ENCODE data around the gene LPAR3.

The LPAR3 gene

DNA sequence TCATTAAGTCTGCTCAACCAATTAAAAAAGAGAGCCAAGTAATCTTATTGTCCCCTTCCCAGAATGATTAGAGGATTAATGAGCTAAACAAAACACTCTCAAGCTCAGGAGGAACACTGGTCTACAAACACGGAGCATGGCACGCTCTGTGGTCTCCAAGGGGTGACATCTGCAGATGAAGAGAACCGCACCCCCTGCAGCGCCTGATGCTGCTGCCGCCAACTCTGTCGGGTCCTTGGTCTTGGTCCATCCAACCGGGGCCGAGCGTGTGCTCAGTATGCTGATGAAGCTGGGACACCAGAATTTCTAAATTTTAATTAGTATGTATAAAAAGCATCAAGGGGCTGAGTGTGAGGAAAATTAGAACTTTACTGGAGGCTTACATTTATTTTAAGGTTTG is 82.7 kb downstream of the LPAR3 start:
- in situ Hi-C loops (cut with MboI; ENCODE audit: low sequenced_read_pairs) = no loop called here
- Histone ChIP-seq H3K9me3 (no peaks in the 10 kb centered on the region), H3K4me3 (no peak overlapping the region), H3K4me1 (peaks cover 6% of the 10 kb centered on the region), H3K36me3 (replicated peaks) (no peaks in the 10 kb centered on the region), H3K27me3 (ENCODE audit: low read depth) (no peaks in the 10 kb centered on the region)
- no peak for DNase-seq (ENCODE audit: low spot score in 2 of 2)

GRCh38 chr1:84809023-84809422 is 84.0 kb downstream of the LPAR3 start:
- in situ Hi-C loops (cut with MboI; ENCODE audit: low sequenced_read_pairs) = no loop called here
- H3K27me3 ChIP-seq (ENCODE audit: low read depth) = no peaks in the 10 kb centered on the region
- no peak overlapping the region for H3K4me3 ChIP-seq
- H3K36me3 ChIP-seq (replicated peaks) = no peaks in the 10 kb centered on the region
- H3K9me3 ChIP-seq = no peaks in the 10 kb centered on the region
- H3K4me1 ChIP-seq = peaks cover 12% of the 10 kb centered on the region
- DNase-seq (ENCODE audit: low spot score in 2 of 2) = no peak

DNA sequence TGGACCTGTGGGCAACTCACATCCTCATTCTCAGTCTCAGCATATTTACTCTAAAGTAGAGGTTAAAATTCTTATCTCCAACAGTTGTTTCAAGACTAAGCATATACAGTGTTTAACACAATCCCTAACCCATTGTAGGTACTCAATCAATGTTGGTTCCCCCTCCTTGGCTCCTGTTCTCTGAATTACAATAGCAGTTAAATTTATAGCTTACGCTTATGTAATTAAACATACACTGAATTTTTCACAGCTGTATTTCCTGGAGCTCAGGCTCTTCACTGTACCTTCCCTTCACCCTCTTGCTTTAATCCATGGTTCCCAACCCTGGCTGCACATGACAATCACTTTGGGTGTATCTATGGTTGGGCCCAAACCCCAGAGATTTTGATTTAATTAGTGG is 89.4 kb downstream of the LPAR3 start:
- no peaks in the 10 kb centered on the region for H3K9me3 ChIP-seq
- no peaks in the 10 kb centered on the region for H3K36me3 ChIP-seq (replicated peaks)
- H3K27me3 ChIP-seq (ENCODE audit: low read depth) = no peaks in the 10 kb centered on the region
- no peak for DNase-seq (ENCODE audit: low spot score in 2 of 2)
- H3K4me1 ChIP-seq = peaks cover 12% of the 10 kb centered on the region
- H3K4me3 ChIP-seq = no peak overlapping the region
- in situ Hi-C loops (cut with MboI; ENCODE audit: low sequenced_read_pairs) = no loop called here

DNA sequence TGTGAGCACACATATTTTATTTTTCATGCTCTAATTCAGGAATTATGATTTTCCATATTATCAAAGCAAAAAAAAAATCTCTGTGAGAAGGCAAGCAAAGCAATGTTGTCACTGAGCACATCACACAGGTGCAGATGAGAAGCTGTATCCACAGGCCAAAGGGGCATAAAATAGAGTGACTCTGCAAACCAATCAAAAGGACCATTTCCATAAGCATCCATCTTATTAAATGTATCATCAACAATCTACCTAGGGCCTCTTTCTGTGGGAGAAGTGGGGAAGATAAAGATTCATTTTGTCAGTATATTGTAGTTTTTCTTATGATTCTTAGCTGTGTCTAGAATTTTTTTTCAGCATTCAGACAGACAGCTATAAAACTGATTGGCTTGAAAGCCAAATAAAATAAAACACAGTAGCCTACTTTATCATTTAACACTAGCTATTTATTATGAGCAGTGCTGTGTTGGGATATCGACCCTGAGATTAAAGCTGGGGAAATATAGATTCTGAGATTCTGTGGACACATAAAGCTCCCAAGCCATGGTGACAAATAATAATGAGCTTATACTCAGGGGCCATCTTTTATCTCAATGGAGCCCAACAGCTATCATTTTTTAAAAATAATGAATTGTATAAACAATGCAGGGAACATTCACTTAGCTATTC is 90.3 kb downstream of the LPAR3 start:
- in situ Hi-C loops (cut with MboI; ENCODE audit: low sequenced_read_pairs) = no loop called here
- Histone ChIP-seq H3K36me3 (replicated peaks) (no peaks in the 10 kb centered on the region), H3K4me1 (peaks cover 12% of the 10 kb centered on the region), H3K9me3 (no peaks in the 10 kb centered on the region), H3K27me3 (ENCODE audit: low read depth) (no peaks in the 10 kb centered on the region; the same call in 1 of the 2 replicates), H3K4me3 (no peak overlapping the region)
- no peak for DNase-seq (ENCODE audit: low spot score in 2 of 2)

- H3K4me3 ChIP-seq = no peak overlapping the region
- no peak for DNase-seq (ENCODE audit: low spot score in 2 of 2)
- H3K36me3 ChIP-seq (replicated peaks) = no peaks in the 10 kb centered on the region
- H3K4me1 ChIP-seq = peaks cover 6% of the 10 kb centered on the region
- H3K27me3 ChIP-seq (ENCODE audit: low read depth) = no peaks in the 10 kb centered on the region; the same call in 1 of the 2 replicates
- no peaks in the 10 kb centered on the region for H3K9me3 ChIP-seq
- in situ Hi-C loops (cut with MboI; ENCODE audit: low sequenced_read_pairs) = no loop called here
Measured at GRCh38 chr1:84800090-84801073, 92.6 kb downstream of the LPAR3 start.

DNA sequence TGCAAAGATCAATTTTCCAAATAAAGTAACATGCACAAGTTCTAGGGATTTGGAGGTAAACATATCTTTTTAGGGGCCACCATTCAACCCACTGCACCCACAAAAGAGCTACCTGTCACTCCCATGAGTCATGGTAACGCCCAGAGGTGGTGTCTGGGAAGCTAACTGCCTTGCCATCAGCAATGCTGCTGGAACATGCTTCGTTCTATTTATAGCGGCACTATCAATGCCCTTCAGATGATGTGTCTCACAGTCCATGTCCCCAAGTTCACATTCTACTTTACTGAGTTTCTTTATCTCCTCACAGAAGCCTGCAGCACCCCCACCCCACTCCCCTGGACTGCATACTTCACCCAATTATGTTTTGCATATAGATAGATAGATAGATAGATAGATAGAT is 95.4 kb downstream of the LPAR3 start:
- DNase-seq (ENCODE audit: low spot score in 2 of 2) = no peak
- Histone ChIP-seq H3K9me3 (no peaks in the 10 kb centered on the region), H3K27me3 (ENCODE audit: low read depth) (no peaks in the 10 kb centered on the region; the same call in 1 of the 2 replicates), H3K4me1 (no peaks in the 10 kb centered on the region), H3K36me3 (replicated peaks) (no peaks in the 10 kb centered on the region), H3K4me3 (no peak overlapping the region)
- in situ Hi-C loops (cut with MboI; ENCODE audit: low sequenced_read_pairs) = no loop called here

DNA sequence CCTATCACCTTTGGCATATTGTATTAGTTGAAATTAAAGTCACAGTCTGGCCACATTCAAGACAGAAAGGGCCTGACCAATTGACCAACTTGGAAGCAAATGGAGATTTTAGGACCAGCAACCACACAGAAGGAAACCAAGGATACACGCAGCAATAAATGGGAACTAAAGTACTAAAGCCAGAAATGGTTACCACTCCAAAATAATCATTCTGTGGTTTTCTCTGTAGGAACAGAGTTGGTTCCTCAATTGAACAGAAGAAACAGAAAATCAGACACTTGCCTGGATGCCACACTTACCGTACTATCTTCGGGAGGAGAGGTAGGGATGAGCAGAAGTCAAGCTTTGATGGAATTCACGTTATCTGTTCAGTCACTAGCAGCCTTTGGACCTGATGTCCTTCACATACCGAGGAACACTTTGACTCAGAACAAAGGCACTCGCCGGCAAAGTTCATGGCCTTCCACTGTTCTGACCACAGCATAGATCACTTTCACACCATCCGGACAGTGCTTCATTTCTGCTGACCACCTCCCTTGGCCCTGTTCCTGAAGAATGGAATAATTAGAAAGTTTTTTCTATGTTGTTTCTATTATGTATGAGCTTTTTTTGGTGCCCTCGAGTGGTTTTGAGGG is 96.9 kb downstream of the LPAR3 start:
- in situ Hi-C loops (cut with MboI; ENCODE audit: low sequenced_read_pairs) = no loop called here
- DNase-seq (ENCODE audit: low spot score in 2 of 2) = no peak
- Histone ChIP-seq H3K4me1 (no peaks in the 10 kb centered on the region), H3K27me3 (ENCODE audit: low read depth) (no peaks in the 10 kb centered on the region; the same call in 1 of the 2 replicates), H3K9me3 (no peaks in the 10 kb centered on the region), H3K4me3 (no peak overlapping the region), H3K36me3 (replicated peaks) (no peaks in the 10 kb centered on the region)

DNA sequence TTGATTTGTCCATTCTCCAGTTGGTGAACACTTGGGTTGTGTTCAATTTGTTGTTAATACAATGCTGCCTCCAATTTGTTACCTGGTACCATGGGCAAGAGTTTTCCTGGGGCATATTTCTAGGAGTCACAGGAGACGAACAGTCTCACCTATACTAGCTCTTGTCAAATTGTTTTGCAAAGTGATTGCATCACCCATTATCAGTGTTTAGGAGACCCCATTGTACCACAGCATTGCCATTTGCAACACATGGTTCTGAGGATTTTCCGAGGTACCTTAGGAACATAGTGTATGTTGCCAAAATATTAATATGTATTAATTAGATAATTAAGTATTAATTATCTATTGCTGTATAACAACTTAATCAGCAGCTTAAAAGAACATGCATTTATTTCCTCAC is 97.8 kb downstream of the LPAR3 start:
- Histone ChIP-seq H3K4me1 (no peaks in the 10 kb centered on the region), H3K4me3 (no peak overlapping the region), H3K27me3 (ENCODE audit: low read depth) (no peaks in the 10 kb centered on the region; the same call in 1 of the 2 replicates), H3K9me3 (no peaks in the 10 kb centered on the region), H3K36me3 (replicated peaks) (no peaks in the 10 kb centered on the region)
- DNase-seq (ENCODE audit: low spot score in 2 of 2) = no peak
- in situ Hi-C loops (cut with MboI; ENCODE audit: low sequenced_read_pairs) = no loop called here

DNA sequence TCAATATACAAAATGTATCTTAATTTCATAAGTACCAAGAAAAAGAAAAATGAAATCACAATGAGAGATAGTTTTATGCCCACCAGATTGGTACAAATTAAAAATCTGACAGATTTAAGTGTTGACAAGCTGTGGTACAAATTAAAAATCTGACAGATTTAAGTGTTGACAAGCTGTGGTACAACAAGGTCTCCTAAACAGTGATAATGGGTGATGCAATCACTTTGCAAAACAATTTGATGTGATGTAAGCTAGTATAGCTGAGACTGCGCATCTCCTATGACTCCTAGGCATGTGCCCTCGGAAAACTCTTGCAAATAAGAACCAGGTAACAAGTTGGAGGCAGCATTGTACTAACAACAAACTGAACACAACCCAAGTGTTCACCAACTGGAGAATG is 100.6 kb downstream of the LPAR3 start:
- Histone ChIP-seq H3K27me3 (ENCODE audit: low read depth) (no peaks in the 10 kb centered on the region), H3K9me3 (no peaks in the 10 kb centered on the region), H3K4me1 (no peaks in the 10 kb centered on the region), H3K36me3 (replicated peaks) (no peaks in the 10 kb centered on the region), H3K4me3 (no peak overlapping the region)
- no peak for DNase-seq (ENCODE audit: low spot score in 2 of 2)
- in situ Hi-C loops (cut with MboI; ENCODE audit: low sequenced_read_pairs) = no loop called here

- Histone ChIP-seq H3K27me3 (ENCODE audit: low read depth) (no peaks in the 10 kb centered on the region; the same call in 1 of the 2 replicates), H3K36me3 (replicated peaks) (no peaks in the 10 kb centered on the region), H3K4me1 (no peaks in the 10 kb centered on the region), H3K4me3 (no peak overlapping the region), H3K9me3 (no peaks in the 10 kb centered on the region)
- in situ Hi-C loops (cut with MboI; ENCODE audit: low sequenced_read_pairs) = no loop called here
- DNase-seq (ENCODE audit: low spot score in 2 of 2) = no peak
Measured at GRCh38 chr1:84789014-84789413, 104.0 kb downstream of the LPAR3 start.

- H3K36me3 ChIP-seq (replicated peaks) = no peaks in the 10 kb centered on the region
- H3K4me3 ChIP-seq = no peak overlapping the region
- H3K27me3 ChIP-seq (ENCODE audit: low read depth) = no peaks in the 10 kb centered on the region; the same call in none of the 2 replicates
- peaks cover 3% of the 10 kb centered on the region; the same call in 1 of the 2 replicates for H3K4me1 ChIP-seq
- in situ Hi-C loops (cut with MboI; ENCODE audit: low sequenced_read_pairs) = no loop called here
- DNase-seq (ENCODE audit: low spot score in 2 of 2) = no peak
- no peaks in the 10 kb centered on the region for H3K9me3 ChIP-seq
Measured at GRCh38 chr1:84785271-84786036, 107.6 kb downstream of the LPAR3 start.

DNA sequence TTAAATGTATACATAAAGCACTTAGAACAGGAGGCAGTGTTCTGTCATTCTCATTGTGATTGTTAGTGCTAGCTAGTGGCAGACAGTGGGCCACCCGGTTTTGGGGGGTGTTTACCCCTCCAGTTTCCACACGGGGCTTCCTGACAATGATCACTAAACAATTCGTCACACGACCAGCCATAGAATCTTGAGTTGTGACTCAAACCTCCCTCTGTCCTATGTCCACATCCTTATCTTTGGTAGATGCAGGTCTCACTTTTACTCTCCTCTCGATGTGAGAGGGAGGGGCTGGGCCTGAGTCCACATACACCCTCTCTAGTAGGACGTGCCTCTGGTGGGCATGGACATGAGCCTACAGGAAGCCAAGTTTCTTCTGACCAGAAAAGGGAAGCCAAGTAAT is 110.1 kb downstream of the LPAR3 start:
- Histone ChIP-seq H3K27me3 (ENCODE audit: low read depth) (no peaks in the 10 kb centered on the region; the same call in none of the 2 replicates), H3K4me1 (peaks cover 3% of the 10 kb centered on the region; the same call in 1 of the 2 replicates), H3K4me3 (no peak overlapping the region), H3K9me3 (no peaks in the 10 kb centered on the region), H3K36me3 (replicated peaks) (no peaks in the 10 kb centered on the region)
- DNase-seq (ENCODE audit: low spot score in 2 of 2) = no peak
- in situ Hi-C loops (cut with MboI; ENCODE audit: low sequenced_read_pairs) = no loop called here

All from HAP-1 (cell line).